Measurements from ENCODE around the gene PRCD.
A peak's percentile ranks its signal among the peaks of the same experiment; 100 is the strongest.
"Not testable (repeated sequence)": the region's sequence is repeated elsewhere in the genome, so short reads cannot be mapped to it uniquely, and the experiment has no call there.

PRCD gene

DNA sequence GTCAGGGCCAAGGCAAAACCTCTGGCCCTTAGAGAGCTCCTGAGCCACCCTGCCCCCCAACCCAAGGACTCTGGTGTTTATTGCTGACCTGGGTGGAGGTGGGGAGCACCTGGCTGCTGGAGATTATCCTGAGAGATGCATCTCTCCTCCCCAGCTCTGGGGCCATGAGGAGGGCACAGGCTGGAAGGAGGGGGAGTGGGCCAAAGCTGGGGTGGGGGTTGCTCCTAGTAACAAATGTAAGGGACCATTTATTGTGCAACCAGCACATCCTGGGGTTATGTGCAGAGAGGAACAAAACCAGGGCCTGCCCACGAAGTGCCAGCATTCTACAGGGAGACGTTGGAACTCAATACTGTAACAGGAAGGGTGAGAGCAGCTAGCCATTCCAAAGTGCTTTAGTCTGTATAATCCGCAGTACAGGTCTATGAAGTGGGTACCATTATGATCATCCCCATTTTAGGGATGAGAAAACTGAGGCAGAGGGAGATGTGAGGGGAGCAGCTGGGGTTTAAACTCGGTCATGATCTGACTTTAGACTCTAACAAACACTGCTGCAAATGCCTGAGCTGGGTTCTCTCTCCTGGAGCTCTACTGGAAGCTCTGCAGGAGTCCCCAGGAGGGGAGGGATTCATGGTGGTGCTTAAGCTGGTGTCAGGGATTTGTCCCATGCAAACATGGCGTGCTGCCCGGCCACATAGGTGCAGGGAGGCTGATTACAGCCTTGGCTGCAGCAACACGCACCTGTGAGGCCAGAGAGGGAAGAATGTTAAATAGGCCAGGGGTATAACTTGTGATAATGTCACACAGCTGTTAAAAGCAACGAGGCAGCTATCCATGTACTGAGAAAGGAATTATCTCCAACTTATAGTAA, 37.3 kb upstream of the PRCD start:
- WGBS (ENCODE audit: extremely low coverage, insufficient coverage, insufficient read length): no CpG with 5 or more reads among the region's 8 CpGs
- no peak overlapping the region for H3K4ac ChIP-seq (ENCODE audit: low read depth, low read length)

DNA sequence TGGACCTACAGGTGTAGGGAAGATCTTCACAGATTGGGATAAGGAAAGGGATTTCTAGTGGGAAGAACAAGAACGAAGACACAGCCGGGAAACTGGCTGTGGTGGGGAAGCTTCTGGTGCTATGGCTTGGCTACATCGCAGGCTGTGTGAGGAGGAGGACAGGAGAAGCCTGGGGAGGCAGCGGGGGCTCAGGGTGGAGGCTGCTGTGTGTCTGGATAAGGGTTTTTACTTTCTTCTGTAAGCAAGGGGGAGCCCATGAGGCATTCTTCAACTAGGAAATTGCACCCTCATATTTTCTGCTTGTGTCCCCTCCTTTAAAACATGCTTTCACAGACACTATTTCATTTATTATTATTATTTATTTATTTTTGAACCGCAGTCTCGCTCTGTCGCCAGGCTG, 35.7 kb upstream of the PRCD start:
- H3K4ac ChIP-seq (ENCODE audit: low read depth, low read length): no peak overlapping the region
- peaks cover 5% of the 10 kb centered on the region for H3K79me1 ChIP-seq (ENCODE audit: low read length)
- no peak overlapping the region for H3K18ac ChIP-seq (ENCODE audit: low read length)
- H4K8ac ChIP-seq (ENCODE audit: low read depth, low read length): no peak overlapping the region
- WGBS (ENCODE audit: extremely low coverage, insufficient coverage, insufficient read length): no CpG with 5 or more reads among the region's 7 CpGs
- H3K23ac ChIP-seq (ENCODE audit: low read length): no peak overlapping the region
- no peak overlapping the region for H3K4me2 ChIP-seq (ENCODE audit: low read length)
- H3K36me3 ChIP-seq (ENCODE audit: control insufficient read depth in 1 of 2, insufficient read depth in 2 of 2, low read length in 2 of 2): no peaks in the 10 kb centered on the region
- no peaks in the 10 kb centered on the region for H3K9me3 ChIP-seq (ENCODE audit: insufficient read depth, low read depth, low read length)
- no peak overlapping the region for H2AK5ac ChIP-seq (ENCODE audit: low read length)
- no peak overlapping the region for H2BK12ac ChIP-seq (ENCODE audit: low read length)
- no peak for DNase-seq
- no peak overlapping the region for H4K91ac ChIP-seq (ENCODE audit: low read depth, low read length)
- no peak overlapping the region for H2AFZ ChIP-seq (ENCODE audit: insufficient read depth, low read length, poor library complexity)
- H3K9ac ChIP-seq (ENCODE audit: low read length): no peak overlapping the region
- H2BK120ac ChIP-seq (ENCODE audit: insufficient read depth, low read length, poor library complexity): no peak overlapping the region
- H3K14ac ChIP-seq (ENCODE audit: low read length): no peak overlapping the region
- peaks cover 2% of the 10 kb centered on the region for H3K27me3 ChIP-seq (ENCODE audit: insufficient read depth, low read length)
- no peak overlapping the region for H4K12ac ChIP-seq (ENCODE audit: low read depth, low read length)
- H3K27ac ChIP-seq (ENCODE audit: low read depth, low read length): no peak overlapping the region
- no peak overlapping the region for H3K4me3 ChIP-seq (ENCODE audit: low read depth, low read length)
- H2BK5ac ChIP-seq (ENCODE audit: low read depth, low read length, poor library complexity): no peak overlapping the region
- peaks cover 15 to 23% of the 10 kb centered on the region in 2 experiments for H3K4me1 ChIP-seq (ENCODE audit: control insufficient read depth in 1 of 2, insufficient read depth in 2 of 2, low read length in 2 of 2)
- H3K79me2 ChIP-seq (ENCODE audit: control insufficient read depth, insufficient read depth, low read length, poor library complexity): no peaks in the 10 kb centered on the region

More for the DNA sequence above, 37.3 kb upstream of the PRCD start:
- Histone ChIP-seq H3K27ac (ENCODE audit: low read depth, low read length) (no peak overlapping the region), H3K23ac (ENCODE audit: low read length) (no peak overlapping the region), H4K8ac (ENCODE audit: low read depth, low read length) (no peak overlapping the region), H3K79me1 (ENCODE audit: low read length) (peaks cover 5% of the 10 kb centered on the region), H3K27me3 (ENCODE audit: insufficient read depth, low read length) (no peaks in the 10 kb centered on the region), H2BK12ac (ENCODE audit: low read length) (no peak overlapping the region), H3K4me3 (ENCODE audit: low read depth, low read length) (no peak overlapping the region), H3K14ac (ENCODE audit: low read length) (no peak overlapping the region), H4K91ac (ENCODE audit: low read depth, low read length) (no peak overlapping the region), H3K9me3 (ENCODE audit: insufficient read depth, low read depth, low read length) (peaks cover under 1% of the 10 kb centered on the region), H2AFZ (ENCODE audit: insufficient read depth, low read length, poor library complexity) (no peak overlapping the region), H3K79me2 (ENCODE audit: control insufficient read depth, insufficient read depth, low read length, poor library complexity) (no peaks in the 10 kb centered on the region), H3K18ac (ENCODE audit: low read length) (no peak overlapping the region), H4K12ac (ENCODE audit: low read depth, low read length) (no peak overlapping the region), H2AK5ac (ENCODE audit: low read length) (no peak overlapping the region), H3K4me2 (ENCODE audit: low read length) (no peak overlapping the region), H2BK120ac (ENCODE audit: insufficient read depth, low read length, poor library complexity) (no peak overlapping the region), H2BK5ac (ENCODE audit: low read depth, low read length, poor library complexity) (no peak overlapping the region), H3K36me3 (ENCODE audit: control insufficient read depth in 1 of 2, insufficient read depth in 2 of 2, low read length in 2 of 2) (no peaks in the 10 kb centered on the region), H3K9ac (ENCODE audit: low read length) (no peak overlapping the region), H3K4me1 (ENCODE audit: control insufficient read depth in 1 of 2, insufficient read depth in 2 of 2, low read length in 2 of 2) (peaks cover 23 to 31% of the 10 kb centered on the region in 2 experiments)
- DNase-seq: no peak

DNA sequence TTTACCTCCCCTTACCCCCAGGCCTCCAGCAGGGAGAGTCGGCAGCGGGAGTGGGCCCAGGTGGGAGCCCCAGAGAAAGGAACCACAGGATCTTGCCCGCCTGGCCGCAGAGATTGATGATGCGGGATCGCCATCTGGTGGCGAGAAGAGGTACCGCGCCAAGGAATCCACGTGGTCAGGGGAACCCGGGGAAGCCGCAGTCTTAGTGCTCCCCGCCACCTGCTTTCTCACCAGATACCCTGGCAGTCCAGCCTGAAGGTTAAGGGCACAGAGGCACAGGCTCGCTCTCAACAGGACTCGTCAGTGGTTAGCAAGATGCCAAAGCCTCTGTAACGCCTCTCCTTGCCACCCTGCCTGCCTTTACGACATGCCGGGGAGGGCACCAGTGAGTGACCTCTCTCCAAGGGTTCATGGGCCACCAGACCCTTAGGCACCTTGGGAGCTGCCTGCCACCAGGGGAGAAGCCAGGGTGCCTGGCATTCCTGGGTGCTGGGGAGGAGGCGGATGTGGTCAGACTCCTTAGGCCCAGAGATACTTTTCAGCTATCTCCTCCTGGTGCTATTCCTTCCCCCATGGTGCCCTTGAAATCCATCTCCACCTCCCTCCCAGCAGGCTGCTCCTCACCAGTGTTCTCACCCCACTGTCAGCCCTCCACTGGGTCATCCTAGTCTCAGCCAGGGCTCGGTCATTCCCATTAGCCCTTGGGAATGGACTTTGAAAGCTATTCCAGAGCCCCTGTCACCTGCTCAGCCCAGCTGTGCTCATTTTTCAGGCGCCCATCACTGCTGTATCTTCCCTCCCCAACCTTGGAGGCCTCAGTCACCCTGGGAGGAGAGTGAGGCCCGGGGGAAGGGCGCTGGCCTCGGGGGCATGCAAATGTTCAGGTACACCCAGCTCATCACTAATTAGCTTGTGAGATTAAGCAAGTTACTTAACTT, 33.2 kb upstream of the PRCD start:
- no CpG with 5 or more reads among the region's 24 CpGs for WGBS (ENCODE audit: extremely low coverage, insufficient coverage, insufficient read length)

DNA sequence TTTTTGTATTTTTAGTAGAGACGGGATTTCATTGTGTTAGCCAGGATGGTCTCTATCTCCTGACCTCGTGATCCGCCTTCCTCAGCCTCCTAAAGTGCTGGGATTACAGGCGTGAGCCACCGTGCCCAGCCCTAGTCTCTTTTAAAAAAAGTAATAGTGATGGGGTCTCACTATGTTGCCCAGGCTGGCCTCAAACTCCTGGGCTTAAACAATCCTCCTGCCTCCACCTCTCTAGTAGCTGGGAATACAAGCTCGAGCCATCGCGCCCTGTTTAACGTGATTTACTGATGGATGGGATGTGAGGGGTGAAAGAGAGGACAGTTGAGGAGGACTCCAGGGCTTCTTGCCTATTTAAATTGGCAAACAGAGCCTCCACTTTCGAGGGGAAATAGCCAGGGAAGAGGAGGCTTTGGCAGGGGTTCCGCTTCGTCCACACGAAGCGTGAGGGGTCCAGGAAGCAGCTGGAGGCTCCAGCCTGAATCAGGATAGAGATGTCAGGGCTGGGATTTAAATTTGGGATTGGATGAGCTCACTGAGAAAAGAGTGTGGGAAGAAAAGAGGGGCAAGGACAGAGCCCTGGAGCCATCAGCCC, 31.3 kb upstream of the PRCD start:
- not testable (repeated sequence) for H2AFZ ChIP-seq (ENCODE audit: insufficient read depth, low read length, poor library complexity); H3K36me3 ChIP-seq (ENCODE audit: control insufficient read depth in 1 of 2, insufficient read depth in 2 of 2, low read length in 2 of 2); H3K27me3 ChIP-seq (ENCODE audit: insufficient read depth, low read length); H2BK12ac ChIP-seq (ENCODE audit: low read length); H2BK5ac ChIP-seq (ENCODE audit: low read depth, low read length, poor library complexity); H3K9ac ChIP-seq (ENCODE audit: low read length); H4K12ac ChIP-seq (ENCODE audit: low read depth, low read length); DNase-seq; H3K14ac ChIP-seq (ENCODE audit: low read length); H3K79me1 ChIP-seq (ENCODE audit: low read length); H3K23ac ChIP-seq (ENCODE audit: low read length); H2BK120ac ChIP-seq (ENCODE audit: insufficient read depth, low read length, poor library complexity); H3K79me2 ChIP-seq (ENCODE audit: control insufficient read depth, insufficient read depth, low read length, poor library complexity); H3K9me3 ChIP-seq (ENCODE audit: insufficient read depth, low read depth, low read length); H3K4me3 ChIP-seq (ENCODE audit: low read depth, low read length); H4K8ac ChIP-seq (ENCODE audit: low read depth, low read length); H3K18ac ChIP-seq (ENCODE audit: low read length); H3K27ac ChIP-seq (ENCODE audit: low read depth, low read length); H2AK5ac ChIP-seq (ENCODE audit: low read length); H3K4me2 ChIP-seq (ENCODE audit: low read length); H3K4me1 ChIP-seq (ENCODE audit: control insufficient read depth in 1 of 2, insufficient read depth in 2 of 2, low read length in 2 of 2); H4K91ac ChIP-seq (ENCODE audit: low read depth, low read length); H3K4ac ChIP-seq (ENCODE audit: low read depth, low read length)
- WGBS (ENCODE audit: extremely low coverage, insufficient coverage, insufficient read length): no CpG with 5 or more reads among the region's 14 CpGs

More for the DNA sequence above, 33.2 kb upstream of the PRCD start:
- Histone ChIP-seq H3K79me1 (ENCODE audit: low read length) (peaks cover 2% of the 10 kb centered on the region), H2BK120ac (ENCODE audit: insufficient read depth, low read length, poor library complexity) (no peak overlapping the region), H3K14ac (ENCODE audit: low read length) (no peak overlapping the region), H4K8ac (ENCODE audit: low read depth, low read length) (no peak overlapping the region), H3K4me2 (ENCODE audit: low read length) (no peak overlapping the region), H3K4me3 (ENCODE audit: low read depth, low read length) (no peak overlapping the region), H2AFZ (ENCODE audit: insufficient read depth, low read length, poor library complexity) (no peak overlapping the region), H3K27me3 (ENCODE audit: insufficient read depth, low read length) (peaks cover 2% of the 10 kb centered on the region), H3K36me3 (ENCODE audit: control insufficient read depth in 1 of 2, insufficient read depth in 2 of 2, low read length in 2 of 2) (no peaks in the 10 kb centered on the region), H2BK5ac (ENCODE audit: low read depth, low read length, poor library complexity) (no peak overlapping the region), H3K27ac (ENCODE audit: low read depth, low read length) (no peak overlapping the region), H3K9me3 (ENCODE audit: insufficient read depth, low read depth, low read length) (peaks cover 2% of the 10 kb centered on the region), H3K9ac (ENCODE audit: low read length) (no peak overlapping the region), H3K18ac (ENCODE audit: low read length) (no peak overlapping the region), H3K23ac (ENCODE audit: low read length) (no peak overlapping the region), H4K12ac (ENCODE audit: low read depth, low read length) (no peak overlapping the region), H4K91ac (ENCODE audit: low read depth, low read length) (no peak overlapping the region), H3K4ac (ENCODE audit: low read depth, low read length) (no peak overlapping the region), H3K4me1 (ENCODE audit: control insufficient read depth in 1 of 2, insufficient read depth in 2 of 2, low read length in 2 of 2) (peaks cover 0 to 2% of the 10 kb centered on the region in 2 experiments), H2BK12ac (ENCODE audit: low read length) (no peak overlapping the region), H3K79me2 (ENCODE audit: control insufficient read depth, insufficient read depth, low read length, poor library complexity) (no peaks in the 10 kb centered on the region), H2AK5ac (ENCODE audit: low read length) (no peak overlapping the region)
- peak; percentile 57 to 87 for DNase-seq

Data from trophoblast cell (in vitro differentiated cells and primary cell).